ENCODE data around the gene EFNA5.

Gene EFNA5

GRCh38 chr5:107698286-107698685 is 27.5 kb upstream of the EFNA5 start (continued):
- TF ChIP-seq MEIS1 (CRISPR knock-in tag; IDR thresholded peaks at IDR 0.05; ENCODE audit: borderline replicate concordance) (no peak), ZBTB8A (tag by site-specific recombination; IDR thresholded peaks at IDR 0.05) (no peak), ZNF416 (tag by site-specific recombination; IDR thresholded peaks at IDR 0.05) (no peak), REPIN1 (tag by site-specific recombination; IDR thresholded peaks at IDR 0.05; ENCODE audit: low read depth) (no peak), ZNF785 (tag by site-specific recombination; IDR thresholded peaks at IDR 0.05) (no peak), FEZF1 (tag by site-specific recombination; IDR thresholded peaks at IDR 0.05) (no peak), SCRT1 (tag by site-specific recombination; IDR thresholded peaks at IDR 0.05; ENCODE audit: borderline replicate concordance) (no peak)

GRCh38 chr5:107696498-107696897 is 25.8 kb upstream of the EFNA5 start:
- H3K4me3 ChIP-seq (ENCODE audit: low read depth, low read length) = no peak overlapping the region
- H3K4me1 ChIP-seq (ENCODE audit: control insufficient read depth, insufficient read depth, low read length) = no peaks in the 10 kb centered on the region
- no peak for TF ChIP-seq ZNF426 (tag by site-specific recombination; IDR thresholded peaks at IDR 0.05)
- no peak for TF ChIP-seq ZNF335 (tag by site-specific recombination; conservative IDR thresholded peaks at IDR 0.05)
- TF ChIP-seq ZBTB6 (tag by site-specific recombination; IDR thresholded peaks at IDR 0.05) = no peak
- no peak for TF ChIP-seq GLI4 (tag by site-specific recombination; IDR thresholded peaks at IDR 0.05)
- TF ChIP-seq ZNF843 (tag by site-specific recombination; IDR thresholded peaks at IDR 0.05) = no peak
- TF ChIP-seq BCL11A (tag by site-specific recombination; IDR thresholded peaks at IDR 0.05; ENCODE audit: low read depth) = no peak
- no peak for TF ChIP-seq ZBTB49 (tag by site-specific recombination; IDR thresholded peaks at IDR 0.05; ENCODE audit: low read depth)
- TF ChIP-seq ZNF701 (tag by site-specific recombination; IDR thresholded peaks at IDR 0.05) = no peak
- TF ChIP-seq ZNF785 (tag by site-specific recombination; IDR thresholded peaks at IDR 0.05) = no peak
- no peak for TF ChIP-seq HOXA7 (CRISPR knock-in tag; IDR thresholded peaks at IDR 0.05; ENCODE audit: borderline replicate concordance)
- TF ChIP-seq ZSCAN23 (tag by site-specific recombination; IDR thresholded peaks at IDR 0.05) = no peak
- no peak for TF ChIP-seq ZBTB17 (tag by site-specific recombination; IDR thresholded peaks at IDR 0.05)
- TF ChIP-seq ZNF596 (tag by site-specific recombination; IDR thresholded peaks at IDR 0.05) = no peak
- POLR2A ChIA-PET = no interaction called here
- no peak overlapping the region for H3K27ac ChIP-seq (ENCODE audit: extremely low read depth, low read depth, low read length)
- CTCF ChIA-PET = no interaction called here
- no peaks in the 10 kb centered on the region for H3K36me3 ChIP-seq (ENCODE audit: control insufficient read depth in 2 of 2, insufficient read depth in 1 of 2, low read length in 2 of 2)
- H3K9me3 ChIP-seq (ENCODE audit: control insufficient read depth, insufficient read depth, low read depth, low read length) = no peaks in the 10 kb centered on the region

GRCh38 chr5:107696080-107696479 is 25.3 kb upstream of the EFNA5 start:
- no peaks in the 10 kb centered on the region for H3K4me1 ChIP-seq (ENCODE audit: control insufficient read depth, insufficient read depth, low read length)
- H3K27ac ChIP-seq (ENCODE audit: extremely low read depth, low read depth, low read length) = no peak overlapping the region
- TF ChIP-seq SCRT2 (tag by site-specific recombination; IDR thresholded peaks at IDR 0.05) (no peak), ZNF664 (tag by site-specific recombination; IDR thresholded peaks at IDR 0.05) (no peak), ZNF580 (tag by site-specific recombination; IDR thresholded peaks at IDR 0.05) (no peak)
- no peak overlapping the region for H3K4me3 ChIP-seq (ENCODE audit: low read depth, low read length)
- no peaks in the 10 kb centered on the region for H3K9me3 ChIP-seq (ENCODE audit: control insufficient read depth, insufficient read depth, low read depth, low read length)
- H3K36me3 ChIP-seq (ENCODE audit: control insufficient read depth in 2 of 2, insufficient read depth in 1 of 2, low read length in 2 of 2) = no peaks in the 10 kb centered on the region
- POLR2A ChIA-PET = no interaction called here
- CTCF ChIA-PET = no interaction called here

All from HEK293 (cell line).